ENCODE data around the gene MIS12. TPM values are rescaled to one million over a fixed set of nuclear protein-coding genes. Genes with fewer than 3 reads are reported as not detected.

MIS12 gene
- polyA plus RNA-seq, 4 donors, result 30.6 to 43.4 (median 36.4) TPM

- DNase-seq (ENCODE audit: low read depth in 4 of 4, low spot score in 3 of 4), result no peak
Observed at GRCh38 chr17:5532581-5532980, 46.2 kb downstream of the MIS12 start.

- DNase-seq (ENCODE audit: low read depth in 4 of 4, low spot score in 3 of 4), result no peak
Observed at GRCh38 chr17:5533486-5534315, 47.3 kb downstream of the MIS12 start.

- no peak for DNase-seq (ENCODE audit: low read depth in 4 of 4, low spot score in 3 of 4)
Observed at GRCh38 chr17:5535436-5535835, 49.1 kb downstream of the MIS12 start.

- DNase-seq (ENCODE audit: low read depth in 4 of 4, low spot score in 3 of 4), result no peak
Observed at GRCh38 chr17:5536866-5537650, 50.7 kb downstream of the MIS12 start.

- no peak for DNase-seq (ENCODE audit: low read depth in 4 of 4, low spot score in 3 of 4)
Observed at GRCh38 chr17:5539286-5539685, 52.9 kb downstream of the MIS12 start.

GRCh38 chr17:5540321-5540720 lies 54.0 kb downstream of the MIS12 start:
- DNase-seq (ENCODE audit: low read depth in 4 of 4, low spot score in 3 of 4), result no peak

Other genes starting within 250 kb of the MIS12 start
- gene RABEP1, start 204.3 kb upstream of the MIS12 start, polyA plus RNA-seq (ENCODE audit: insufficient read length in 4 of 4), result 10 to 100 TPM; 53.7 to 65.6 (median 61.4) TPM
- gene NUP88, start 66.9 kb upstream of the MIS12 start, polyA plus RNA-seq (ENCODE audit: insufficient read length in 4 of 4), result 10 to 100 TPM; 65.9 to 71.2 (median 68.6) TPM
- gene RPAIN, start 66.4 kb upstream of the MIS12 start, polyA plus RNA-seq (ENCODE audit: insufficient read length in 4 of 4), result 10 to 100 TPM; 55.6 to 64.4 (median 61.3) TPM
- 100 to 1,000 TPM; 157 to 179 (median 170) TPM for gene C1QBP, start 47.4 kb upstream of the MIS12 start, polyA plus RNA-seq (ENCODE audit: insufficient read length in 4 of 4)
- 10 to 100 TPM; 17.2 to 19.0 (median 18.3) TPM for gene DHX33, start 17.6 kb upstream of the MIS12 start, polyA plus RNA-seq (ENCODE audit: insufficient read length in 4 of 4)
- gene DERL2, start 388 bp upstream of the MIS12 start, polyA plus RNA-seq (ENCODE audit: insufficient read length in 4 of 4), result 10 to 100 TPM; 84.9 to 94.7 (median 86.9) TPM
- 10 to 100 TPM; 44.2 to 61.3 (median 48.7) TPM for gene NLRP1, start 97.9 kb downstream of the MIS12 start, polyA plus RNA-seq (ENCODE audit: insufficient read length in 4 of 4)